ENCODE data around the gene UBQLN2. TPM values are rescaled to one million over a fixed set of nuclear protein-coding genes. Genes with fewer than 3 reads are reported as not detected.
"Not testable (repeated sequence)": the region's sequence is repeated elsewhere in the genome, so short reads cannot be mapped to it uniquely, and the experiment has no call there.

Gene UBQLN2
- total RNA-seq, 1 donor from 2014 or later, result 39.9 TPM

DNA sequence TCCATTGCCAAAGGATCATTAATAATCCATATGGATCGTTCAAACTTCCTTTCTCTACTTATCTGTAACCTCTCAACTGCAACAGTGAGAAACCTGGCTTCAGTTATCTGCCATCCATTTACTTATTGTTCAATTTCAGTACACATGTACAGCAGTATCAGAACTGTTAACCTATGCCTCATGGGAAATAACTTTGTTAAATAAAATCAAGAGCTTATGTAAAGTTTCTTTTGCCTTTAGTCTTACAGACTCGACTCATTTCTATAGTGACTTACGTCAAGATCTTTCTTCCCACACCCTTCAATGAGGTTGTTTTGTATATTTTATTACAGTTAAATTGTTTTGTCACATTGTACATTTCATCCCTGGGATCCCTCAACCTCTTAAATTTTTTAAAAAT is 11.4 kb downstream of the UBQLN2 start:
- Histone ChIP-seq H3K27me3 (ENCODE audit: control insufficient read depth, insufficient read depth, low read length) (no peaks in the 10 kb centered on the region), H3K36me3 (ENCODE audit: control insufficient read depth, insufficient read depth, low read length) (no peaks in the 10 kb centered on the region), H3K4me3 (ENCODE audit: low read depth, low read length) (no peak overlapping the region)
- no peak for DNase-seq (ENCODE audit: low read depth)
- TF ChIP-seq, protein P1, sequence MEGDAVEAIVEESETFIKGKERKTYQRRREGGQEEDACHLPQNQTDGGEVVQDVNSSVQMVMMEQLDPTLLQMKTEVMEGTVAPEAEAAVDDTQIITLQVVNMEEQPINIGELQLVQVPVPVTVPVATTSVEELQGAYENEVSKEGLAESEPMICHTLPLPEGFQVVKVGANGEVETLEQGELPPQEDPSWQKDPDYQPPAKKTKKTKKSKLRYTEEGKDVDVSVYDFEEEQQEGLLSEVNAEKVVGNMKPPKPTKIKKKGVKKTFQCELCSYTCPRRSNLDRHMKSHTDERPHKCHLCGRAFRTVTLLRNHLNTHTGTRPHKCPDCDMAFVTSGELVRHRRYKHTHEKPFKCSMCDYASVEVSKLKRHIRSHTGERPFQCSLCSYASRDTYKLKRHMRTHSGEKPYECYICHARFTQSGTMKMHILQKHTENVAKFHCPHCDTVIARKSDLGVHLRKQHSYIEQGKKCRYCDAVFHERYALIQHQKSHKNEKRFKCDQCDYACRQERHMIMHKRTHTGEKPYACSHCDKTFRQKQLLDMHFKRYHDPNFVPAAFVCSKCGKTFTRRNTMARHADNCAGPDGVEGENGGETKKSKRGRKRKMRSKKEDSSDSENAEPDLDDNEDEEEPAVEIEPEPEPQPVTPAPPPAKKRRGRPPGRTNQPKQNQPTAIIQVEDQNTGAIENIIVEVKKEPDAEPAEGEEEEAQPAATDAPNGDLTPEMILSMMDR (IDR thresholded peaks at IDR 0.05; ENCODE audit: insufficient read depth, low read length, poor library complexity, severe bottlenecking), result no peak

DNA sequence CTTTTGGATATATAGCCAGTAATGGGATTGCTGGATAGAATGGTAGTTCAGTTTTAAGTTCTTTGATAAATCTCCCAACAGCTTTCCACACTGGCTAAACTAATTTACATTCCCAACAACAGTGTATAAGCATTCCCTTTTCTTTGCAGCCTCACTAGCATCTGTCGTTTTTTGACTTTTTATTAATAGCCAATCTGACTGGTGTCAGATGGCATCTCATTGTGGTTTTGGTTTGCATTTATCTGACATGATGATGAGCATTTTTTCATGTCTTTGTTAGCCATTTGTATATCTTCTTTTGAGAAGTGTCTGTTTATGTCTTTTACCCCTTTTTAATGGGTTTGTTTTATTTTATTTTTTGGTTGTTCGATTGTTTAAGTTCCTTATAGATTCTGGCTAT is 13.3 kb downstream of the UBQLN2 start:
- Histone ChIP-seq H3K36me3 (ENCODE audit: control insufficient read depth, insufficient read depth, low read length) (no peaks in the 10 kb centered on the region), H3K27me3 (ENCODE audit: control insufficient read depth, insufficient read depth, low read length) (no peaks in the 10 kb centered on the region), H3K4me3 (ENCODE audit: low read depth, low read length) (no peak overlapping the region)
- TF ChIP-seq, protein P1 (IDR thresholded peaks at IDR 0.05; ENCODE audit: insufficient read depth, low read length, poor library complexity, severe bottlenecking), result no peak
- no peak for DNase-seq (ENCODE audit: low read depth)

DNA sequence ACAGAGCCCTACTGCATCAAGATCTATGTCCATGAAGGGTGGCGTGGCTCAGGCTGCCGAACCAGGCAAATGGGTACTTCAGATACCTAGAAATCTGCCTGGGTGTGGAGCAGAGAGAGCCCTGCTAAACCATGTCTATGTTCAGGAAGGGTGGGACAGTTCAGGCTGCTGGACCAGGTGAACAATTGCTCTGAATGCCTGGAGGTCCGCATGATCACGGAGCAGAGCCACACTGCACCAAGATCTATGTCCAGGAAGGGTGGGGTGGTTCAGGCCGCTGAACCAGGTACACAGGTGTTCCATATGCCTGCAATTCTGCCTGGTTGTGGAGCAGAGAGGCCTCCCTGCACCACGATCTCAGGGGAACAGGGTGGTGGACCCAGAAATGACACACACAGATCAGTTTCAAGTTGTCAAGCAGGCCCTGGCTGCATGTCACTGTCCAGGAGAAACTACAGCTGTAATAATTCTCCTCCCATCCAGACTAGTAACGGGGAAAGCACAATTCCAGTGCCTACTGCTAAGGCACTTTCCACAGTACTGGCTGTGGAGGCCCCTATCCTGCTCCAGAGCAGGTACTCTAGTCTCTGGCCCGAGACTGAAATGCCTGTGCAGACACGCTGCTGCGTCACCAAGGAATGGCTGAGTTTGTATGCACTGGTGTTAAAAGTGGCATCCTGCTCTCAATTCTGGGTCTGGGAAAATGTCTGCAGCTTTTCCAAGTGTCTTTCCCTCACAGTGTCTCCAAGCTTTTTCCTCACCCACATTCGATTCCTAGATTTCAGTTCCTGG is 25.2 kb downstream of the UBQLN2 start:
- Histone ChIP-seq H3K4me3 (ENCODE audit: low read depth, low read length) (no peak overlapping the region), H3K36me3 (ENCODE audit: control insufficient read depth, insufficient read depth, low read length) (no peaks in the 10 kb centered on the region), H3K27me3 (ENCODE audit: control insufficient read depth, insufficient read depth, low read length) (no peaks in the 10 kb centered on the region)
- TF ChIP-seq, protein P1 (IDR thresholded peaks at IDR 0.05; ENCODE audit: insufficient read depth, low read length, poor library complexity, severe bottlenecking), result no peak
- no peak for DNase-seq (ENCODE audit: low read depth)

- H3K36me3 ChIP-seq (ENCODE audit: control insufficient read depth, insufficient read depth, low read length); DNase-seq (ENCODE audit: low read depth); H3K27me3 ChIP-seq (ENCODE audit: control insufficient read depth, insufficient read depth, low read length); H3K4me3 ChIP-seq (ENCODE audit: low read depth, low read length): not testable (repeated sequence)
Observed at GRCh38 chrX:56591830-56592229, 28.4 kb downstream of the UBQLN2 start.

GRCh38 chrX:56600141-56600540 is 36.7 kb downstream of the UBQLN2 start:
- Histone ChIP-seq H3K36me3 (ENCODE audit: control insufficient read depth, insufficient read depth, low read length) (no peaks in the 10 kb centered on the region), H3K27me3 (ENCODE audit: control insufficient read depth, insufficient read depth, low read length) (no peaks in the 10 kb centered on the region), H3K4me3 (ENCODE audit: low read depth, low read length) (no peak overlapping the region)
- TF ChIP-seq, protein P1 (IDR thresholded peaks at IDR 0.05; ENCODE audit: insufficient read depth, low read length, poor library complexity, severe bottlenecking), result no peak
- no peak for DNase-seq (ENCODE audit: low read depth)

GRCh38 chrX:56600987-56601386 is 37.6 kb downstream of the UBQLN2 start:
- no peaks in the 10 kb centered on the region for H3K36me3 ChIP-seq (ENCODE audit: control insufficient read depth, insufficient read depth, low read length)
- no peak overlapping the region for H3K4me3 ChIP-seq (ENCODE audit: low read depth, low read length)
- TF ChIP-seq, protein P1 (IDR thresholded peaks at IDR 0.05; ENCODE audit: insufficient read depth, low read length, poor library complexity, severe bottlenecking), result no peak
- H3K27me3 ChIP-seq (ENCODE audit: control insufficient read depth, insufficient read depth, low read length), result no peaks in the 10 kb centered on the region
- no peak for DNase-seq (ENCODE audit: low read depth)

Measured in kidney epithelial cell (primary cell).